Right atrium auricular region (tissue), 2 donors: ENCODE measurements around the gene PTER. TPM values are rescaled to one million over a fixed set of nuclear protein-coding genes. Genes with fewer than 3 reads are reported as not detected.

Experiments used
- DNase-seq: peaks from one replicate; pipeline ENCODE4 v3.0.0-alpha.2; 2019; ENCODE audit warnings: low spot score
- H3K27ac ChIP-seq, 2 donors: fragments of 200-600 bp; sonication (generic); 1 replicate in 1 of 2; 2 replicates in 1 of 2; pipeline ENCODE4 v1.5.1; 2016 to 2019
- H3K27me3 ChIP-seq, 2 donors: fragments of 200-600 bp; sonication (generic); one replicate each; pipeline versions ENCODE4 v1.5.1 to v1.6.0; 2017 to 2019
- H3K36me3 ChIP-seq: fragments of 200-600 bp; sonication (generic); one replicate; pipeline ENCODE4 v1.5.1; 2016
- H3K4me1 ChIP-seq, 2 donors: fragments of 200-600 bp; sonication (generic); one replicate each; pipeline versions ENCODE4 v1.5.1 to v1.6.0; 2017 to 2019
- H3K4me3 ChIP-seq, 2 donors: fragments of 200-600 bp; sonication (generic); 1 replicate in 1 of 2; 2 replicates in 1 of 2; pipeline ENCODE4 v1.5.1; 2017 to 2019; ENCODE audit warnings: mild to moderate bottlenecking in 1 of 2, moderate library complexity in 1 of 2
- H3K9me3 ChIP-seq, 2 donors: fragments of 200-600 bp; sonication (generic); one replicate each; pipeline ENCODE4 v1.5.1; 2019
- CTCF ChIP-seq, 2 donors: fragments of 200-600 bp; sonication (generic); IDR thresholded peaks; one replicate each; pipeline ENCODE4 v1.5.1; 2019; ENCODE audit warnings: antibody characterized with exemption in 2 of 2
- total RNA-seq, 2 donors: library from RNA; depleted of rRNA; stranded (reverse); fragments of >200 nt; gene quantifications; one replicate each; pipeline ENCODE4 v1.1.0, GENCODE V29; 2016

Gene PTER
- total RNA-seq, result 10 to 100 TPM in 1 of 2 donors, 1 to 10 TPM in 1; 7.5 to 15.2 TPM

DNA sequence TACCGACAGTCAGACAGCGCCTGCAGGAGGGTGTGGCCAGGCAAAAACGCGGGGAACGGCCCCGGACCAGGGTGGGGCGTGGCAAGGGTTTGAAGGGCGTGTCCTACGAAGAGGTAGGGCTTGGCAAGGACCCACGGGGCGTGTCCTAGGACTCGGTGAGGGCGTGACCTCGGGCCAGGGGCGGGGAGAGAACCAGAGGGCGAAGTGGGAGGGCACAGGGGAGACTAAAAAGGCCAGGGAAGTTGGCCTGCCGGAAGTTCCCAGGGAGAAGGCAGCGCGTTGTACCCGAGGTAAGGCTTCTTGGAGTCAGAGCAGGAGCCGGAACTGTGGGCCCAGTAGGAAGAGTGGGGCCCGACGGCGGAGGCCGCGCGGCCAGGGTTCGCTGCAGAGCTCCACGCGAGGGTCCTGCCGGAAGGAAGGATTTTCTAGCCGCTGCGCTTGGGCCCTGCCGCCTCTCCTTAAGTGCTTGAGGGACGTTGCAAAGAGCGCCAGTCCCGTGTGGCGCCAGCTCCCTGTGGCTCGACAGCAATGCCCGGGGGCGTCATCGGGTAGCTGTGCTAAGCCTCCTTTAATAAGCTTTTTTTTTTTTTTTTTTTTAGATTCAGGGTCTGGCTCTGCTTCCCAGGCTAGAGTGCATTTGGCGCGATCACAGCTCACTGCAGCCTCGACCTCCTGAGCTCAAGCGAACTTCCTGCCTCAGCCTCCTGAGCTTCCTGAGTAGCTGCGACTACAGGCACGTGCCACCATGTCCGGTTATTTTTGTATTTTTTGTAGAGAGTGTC, at the start of gene PTER:
PTER (plus strand) TSS at position 253 of the 782 bp plus-strand sequence. CDS start 47,375 bp downstream, outside the sequence.
- no peaks in the 10 kb centered on the region for H3K36me3 ChIP-seq
- H3K27me3 ChIP-seq, result no peaks in the 10 kb centered on the region
- peak; percentile 98 for DNase-seq
- H3K27ac ChIP-seq, result peak within 1 kb of the TSS; percentile 80 to 87
- H3K4me3 ChIP-seq, result peak within 1 kb of the TSS; percentile 58
- H3K4me1 ChIP-seq, result peaks cover 0 to 30% of the 10 kb centered on the region in 2 donors
- TF ChIP-seq CTCF (IDR thresholded peaks at IDR 0.05), result peak in 1 of 2 donors; percentile 12
- no peaks in the 10 kb centered on the region for H3K9me3 ChIP-seq

GRCh38 chr10:16392531-16393069, 44.2 kb upstream of the PTER start:
- Histone ChIP-seq H3K27me3 (no peaks in the 10 kb centered on the region), H3K9me3 (no peaks in the 10 kb centered on the region), H3K36me3 (no peaks in the 10 kb centered on the region), H3K4me1 (no peaks in the 10 kb centered on the region), H3K27ac (no peak overlapping the region), H3K4me3 (no peak overlapping the region)
- DNase-seq, result no peak
- no peak for TF ChIP-seq CTCF (IDR thresholded peaks at IDR 0.05)

DNA sequence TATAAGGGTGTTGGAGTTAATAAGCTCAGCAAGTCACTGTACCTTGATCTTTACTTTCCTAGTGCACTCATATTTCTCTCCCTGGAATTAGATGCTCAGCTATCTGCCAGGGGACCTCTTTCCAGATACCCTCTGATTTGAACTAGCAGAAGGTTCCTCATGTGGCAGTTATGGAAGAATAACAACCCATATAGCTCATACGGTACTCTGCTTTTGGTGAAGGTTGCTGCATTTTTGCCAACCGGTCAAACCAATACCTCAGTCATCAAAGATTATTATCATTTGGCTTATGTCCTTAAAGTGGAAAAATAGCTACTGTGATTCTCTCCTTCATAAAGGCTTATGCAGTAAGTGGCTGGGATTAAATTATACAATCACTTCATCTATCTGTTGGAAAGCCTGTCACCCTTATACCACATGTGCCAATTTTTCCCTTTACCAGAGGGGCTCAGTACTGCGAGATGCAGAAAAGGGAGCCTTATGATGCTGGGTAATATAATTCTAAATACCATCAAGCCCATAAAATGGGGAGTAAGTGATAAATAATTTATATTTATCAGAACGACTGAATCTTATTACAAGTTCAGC, 43.4 kb upstream of the PTER start:
- Histone ChIP-seq H3K27me3 (no peaks in the 10 kb centered on the region), H3K27ac (no peak overlapping the region), H3K4me1 (no peaks in the 10 kb centered on the region), H3K36me3 (no peaks in the 10 kb centered on the region), H3K4me3 (no peak overlapping the region), H3K9me3 (no peaks in the 10 kb centered on the region)
- TF ChIP-seq CTCF (IDR thresholded peaks at IDR 0.05), result no peak
- no peak for DNase-seq

DNA sequence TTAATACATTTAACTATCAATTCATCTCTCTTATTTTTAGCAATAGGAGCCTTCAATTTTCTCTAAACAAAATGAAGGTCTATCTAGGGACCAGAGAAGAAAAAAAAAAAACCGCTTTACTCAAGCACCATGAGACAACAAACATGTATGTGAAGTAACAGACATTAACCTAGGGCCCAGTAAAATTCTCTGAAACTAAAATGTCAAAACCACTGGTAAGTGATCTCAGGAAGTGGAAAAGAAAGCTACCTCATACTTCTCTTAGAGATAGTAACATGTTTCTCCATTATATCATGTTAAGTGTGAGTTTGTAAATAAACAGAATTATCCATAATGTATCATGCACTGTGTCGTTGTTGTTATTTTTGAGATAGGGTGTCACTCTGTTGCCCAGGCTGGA, 35.4 kb upstream of the PTER start:
- no peak for TF ChIP-seq CTCF (IDR thresholded peaks at IDR 0.05)

DNA sequence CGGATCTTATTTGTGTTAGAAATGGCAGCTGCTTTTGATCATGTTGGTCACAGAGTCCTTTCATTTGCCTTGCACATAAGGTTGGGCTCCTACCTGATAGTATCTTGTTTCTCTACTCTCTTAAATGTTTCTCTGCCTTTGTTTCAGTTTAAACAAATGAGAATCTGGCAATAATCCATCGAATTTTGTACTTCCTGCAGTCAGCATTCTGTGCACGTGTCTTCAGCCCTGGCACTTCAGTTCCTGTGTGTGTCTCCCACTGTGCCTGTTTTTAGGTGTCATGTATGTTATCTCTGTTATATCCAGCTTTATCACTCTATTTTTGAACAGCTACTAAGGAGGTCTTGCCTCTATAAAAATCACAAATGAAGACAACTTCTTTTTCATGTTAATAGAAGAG, 28.4 kb upstream of the PTER start:
- Histone ChIP-seq H3K4me3 (no peak overlapping the region), H3K9me3 (no peaks in the 10 kb centered on the region), H3K36me3 (no peaks in the 10 kb centered on the region), H3K27ac (no peak overlapping the region), H3K27me3 (no peaks in the 10 kb centered on the region), H3K4me1 (no peaks in the 10 kb centered on the region)
- no peak for TF ChIP-seq CTCF (IDR thresholded peaks at IDR 0.05)
- DNase-seq, result no peak

More for the DNA sequence above, 35.4 kb upstream of the PTER start:
- H3K36me3 ChIP-seq, result no peaks in the 10 kb centered on the region
- H3K27ac ChIP-seq, result no peak overlapping the region
- H3K4me3 ChIP-seq, result no peak overlapping the region
- H3K4me1 ChIP-seq, result no peaks in the 10 kb centered on the region
- DNase-seq, result no peak
- no peaks in the 10 kb centered on the region for H3K9me3 ChIP-seq
- no peaks in the 10 kb centered on the region for H3K27me3 ChIP-seq
